Endometrial microvascular endothelial cells (primary cell): ENCODE measurements around the gene TMEM178B. TPM values are rescaled to one million over a fixed set of nuclear protein-coding genes. Genes with fewer than 3 reads are reported as not detected.
"Not testable (repeated sequence)": the region's sequence is repeated elsewhere in the genome, so short reads cannot be mapped to it uniquely, and the experiment has no call there.

Experiments used
- in situ Hi-C: cut with HindIII; loops from 2 replicates; pipeline ENCODE4 v1.10.0; 2017; ENCODE audit warnings: low sequenced_read_pairs, low pct_unique_long_range_greater_than_20kb; ENCODE audit errors: inconsistent ontology term
- total RNA-seq: library from RNA; depleted of rRNA; stranded (reverse); fragments of >200 nt; gene quantifications from one replicate; pipeline ENCODE4 v1.2.3, GENCODE V29; 2015; ENCODE audit errors: inconsistent ontology term

TMEM178B gene
- total RNA-seq, 1 donor from 2014 or later: 0.28 TPM

GRCh38 chr7:141166926-141167325 lies 93.1 kb downstream of the TMEM178B start:
- in situ Hi-C loops: no loop called here

DNA sequence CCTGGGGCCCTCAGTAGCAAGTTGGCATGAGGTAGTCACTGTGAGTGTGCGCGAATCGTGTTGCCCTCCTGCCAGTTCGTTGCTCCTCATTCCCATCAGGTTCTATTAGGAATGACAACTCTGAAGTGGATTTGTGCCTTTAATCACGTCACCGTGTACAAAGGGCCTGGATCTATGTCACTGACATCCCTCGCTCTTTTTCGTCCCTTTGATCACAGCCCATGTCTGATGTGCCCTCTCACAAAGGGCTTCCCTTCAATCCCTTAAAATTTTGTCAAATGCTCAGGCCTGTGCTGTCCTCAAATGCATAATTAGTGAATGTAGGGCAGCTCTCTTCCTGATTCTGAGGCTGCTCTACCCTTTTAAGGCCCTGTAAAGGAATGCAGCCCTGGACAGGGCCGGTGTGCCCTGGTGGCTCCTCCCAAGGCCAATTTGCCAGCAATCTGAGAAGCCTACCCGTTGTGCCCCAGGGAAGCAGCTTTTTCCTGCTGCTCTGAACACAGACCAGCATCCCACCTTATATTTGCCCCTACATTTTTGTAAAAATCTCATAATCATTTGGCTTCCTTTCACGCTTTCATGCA lies 93.6 kb downstream of the TMEM178B start:
- in situ Hi-C loops: no loop called here

DNA sequence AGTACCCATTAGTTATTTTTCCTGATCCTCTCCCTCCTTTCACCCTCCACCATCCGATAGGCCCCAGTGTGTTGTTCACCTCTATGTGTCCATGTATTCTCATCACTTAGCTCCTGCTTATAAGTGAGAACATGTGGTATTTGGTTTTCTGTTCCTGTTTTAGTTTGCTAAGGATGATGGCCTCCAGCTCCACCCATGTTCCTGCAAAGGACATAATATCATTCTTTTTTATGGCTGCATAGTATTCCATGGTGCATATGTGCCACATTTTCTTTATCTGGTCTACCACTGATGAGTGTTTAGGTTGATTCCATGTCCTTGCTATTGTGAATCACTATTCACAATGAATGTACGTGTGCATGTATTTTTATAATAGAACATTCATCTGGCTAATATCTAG lies 95.3 kb downstream of the TMEM178B start:
- in situ Hi-C loops: not testable (repeated sequence)

DNA sequence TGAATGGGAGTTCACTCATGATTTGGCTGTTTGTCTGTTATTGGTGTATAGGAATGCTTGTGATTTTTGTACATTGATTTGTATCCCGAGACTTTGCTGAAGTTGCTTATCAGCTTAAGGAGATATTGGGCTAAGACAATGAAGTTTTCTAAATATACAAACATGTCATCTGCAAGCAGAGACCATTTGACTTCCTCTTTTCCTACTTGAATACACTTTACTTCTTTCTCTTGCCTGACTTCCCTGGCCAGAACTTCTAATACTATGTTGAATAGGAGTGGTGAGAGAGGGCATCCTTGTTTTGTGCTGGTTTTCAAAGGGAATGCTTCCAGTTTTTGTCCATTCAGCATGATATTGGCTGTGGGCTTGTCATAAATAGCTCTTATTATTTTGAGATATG lies 101.9 kb downstream of the TMEM178B start:
- in situ Hi-C loops: not testable (repeated sequence)

DNA sequence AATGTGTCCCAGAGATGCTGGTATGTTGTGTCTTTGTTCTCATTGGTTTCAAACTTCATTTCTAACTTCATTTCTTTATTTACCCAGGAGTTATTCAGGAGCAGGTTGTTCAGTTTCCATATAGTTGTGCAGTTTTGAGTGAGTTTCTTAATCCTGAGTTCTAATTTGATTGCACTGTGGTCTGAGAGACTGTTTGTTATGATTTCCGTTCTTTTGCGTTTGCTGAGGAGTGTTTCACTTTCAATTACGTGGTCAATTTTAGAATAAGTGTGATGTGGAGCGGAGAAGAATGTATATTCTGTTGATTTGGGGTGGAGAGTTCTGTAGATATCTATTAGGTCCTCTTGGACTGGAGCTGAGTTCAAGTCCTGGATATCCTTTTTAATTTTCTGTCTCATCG lies 103.3 kb downstream of the TMEM178B start:
- in situ Hi-C loops: not testable (repeated sequence)

DNA sequence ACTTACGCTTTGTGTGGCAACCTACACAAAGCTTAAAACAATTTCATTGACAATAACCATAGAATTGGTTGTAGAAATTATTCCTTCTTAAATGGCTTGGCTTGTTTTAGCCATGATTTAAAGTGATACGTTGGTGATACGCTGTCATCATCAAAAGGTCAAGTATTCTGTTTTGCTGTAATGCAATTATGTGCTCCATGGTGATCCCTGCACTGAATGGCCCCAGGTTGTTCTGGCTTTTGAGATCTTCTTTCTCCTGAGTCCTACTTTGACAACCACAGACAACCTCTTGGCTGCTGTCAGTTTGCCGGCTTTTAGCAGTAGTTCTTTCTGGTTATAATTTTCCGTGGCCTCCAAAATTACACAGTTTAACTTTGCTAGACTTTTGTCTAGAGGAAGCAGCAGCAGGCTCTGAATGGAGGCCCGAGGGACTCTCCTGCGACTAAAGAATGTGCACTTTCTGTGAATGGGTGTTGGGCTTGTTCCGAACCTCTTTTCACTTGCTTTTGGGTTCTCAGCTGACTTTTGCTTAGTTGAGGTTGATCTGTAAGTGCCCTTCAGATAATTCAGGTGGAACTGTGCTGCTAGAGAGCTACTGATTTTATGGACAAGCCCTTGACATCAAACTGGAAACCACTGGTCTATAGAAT lies 104.7 kb downstream of the TMEM178B start:
- in situ Hi-C loops: no loop called here

- in situ Hi-C loops: no loop called here
Measured at GRCh38 chr7:141181812-141182211, 107.9 kb downstream of the TMEM178B start.

GRCh38 chr7:141184532-141185190 lies 110.8 kb downstream of the TMEM178B start:
- in situ Hi-C loops: no loop called here

DNA sequence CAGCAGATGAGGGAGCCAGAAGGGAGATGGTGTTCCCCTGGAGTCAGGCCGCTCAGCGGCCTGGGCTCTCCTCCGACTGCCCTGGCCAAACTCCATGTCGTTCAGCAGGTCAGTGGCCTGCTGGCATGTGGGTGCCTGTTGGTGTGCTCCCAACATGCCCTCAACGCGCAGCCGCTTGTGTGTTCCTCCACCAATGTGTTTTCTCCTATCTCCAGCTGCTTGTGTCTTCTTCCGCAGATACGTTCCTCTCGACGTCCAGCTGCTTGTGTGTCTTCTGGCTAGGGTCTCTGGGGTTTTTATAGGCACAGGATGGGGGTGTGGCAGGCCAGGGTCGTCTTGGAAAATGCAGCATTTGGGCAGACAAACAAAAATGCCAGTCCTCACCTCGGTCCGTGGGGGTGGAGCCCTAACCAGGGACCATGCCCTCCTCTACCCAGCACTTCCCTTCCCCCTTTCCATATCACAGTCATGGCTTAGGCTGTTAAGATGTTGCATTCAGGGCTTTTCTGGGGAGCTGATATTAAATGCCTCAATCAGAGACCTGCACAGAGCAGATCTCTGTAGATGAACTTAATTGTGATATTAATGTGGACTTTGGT lies 111.6 kb downstream of the TMEM178B start:
- in situ Hi-C loops: no loop called here

- in situ Hi-C loops: no loop called here
Measured at GRCh38 chr7:141189231-141189630, 115.4 kb downstream of the TMEM178B start.

DNA sequence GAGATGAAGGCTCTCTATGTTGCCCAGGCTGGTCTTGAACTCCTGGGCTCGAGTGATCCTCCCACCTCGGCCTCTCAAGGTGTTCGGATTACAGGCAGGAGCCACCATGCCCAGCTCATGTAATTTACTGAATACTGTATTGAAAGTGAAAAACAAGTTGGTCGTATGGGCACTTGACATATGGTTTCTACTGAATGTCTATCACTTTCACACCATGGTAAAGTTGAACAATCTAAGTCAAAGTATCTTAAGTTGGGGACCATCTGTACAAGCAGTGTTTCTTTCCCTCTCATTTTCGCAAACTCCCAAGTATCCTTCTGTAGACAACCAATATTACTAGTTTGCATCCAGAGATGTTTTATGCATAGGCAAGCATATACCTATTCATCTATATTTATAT lies 116.6 kb downstream of the TMEM178B start:
- in situ Hi-C loops: no loop called here

DNA sequence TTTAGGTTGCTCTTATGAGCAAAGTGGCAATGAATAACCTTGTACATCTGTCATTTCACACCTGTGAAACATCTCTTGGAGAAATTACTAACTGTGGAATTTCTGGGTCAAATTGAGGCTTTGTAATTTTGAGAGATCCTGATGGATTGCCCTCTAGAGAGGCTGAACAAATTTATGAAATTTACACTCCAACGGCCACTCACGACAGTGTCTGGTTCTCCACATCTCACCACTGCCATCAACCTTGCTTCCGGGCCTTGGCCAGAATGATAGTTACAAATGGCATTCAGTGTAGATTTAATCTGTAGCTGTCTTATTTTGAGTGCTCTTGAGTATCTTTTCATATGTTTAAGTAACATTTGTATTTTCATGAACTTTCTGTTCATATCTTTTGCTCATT lies 117.4 kb downstream of the TMEM178B start:
- in situ Hi-C loops: no loop called here

DNA sequence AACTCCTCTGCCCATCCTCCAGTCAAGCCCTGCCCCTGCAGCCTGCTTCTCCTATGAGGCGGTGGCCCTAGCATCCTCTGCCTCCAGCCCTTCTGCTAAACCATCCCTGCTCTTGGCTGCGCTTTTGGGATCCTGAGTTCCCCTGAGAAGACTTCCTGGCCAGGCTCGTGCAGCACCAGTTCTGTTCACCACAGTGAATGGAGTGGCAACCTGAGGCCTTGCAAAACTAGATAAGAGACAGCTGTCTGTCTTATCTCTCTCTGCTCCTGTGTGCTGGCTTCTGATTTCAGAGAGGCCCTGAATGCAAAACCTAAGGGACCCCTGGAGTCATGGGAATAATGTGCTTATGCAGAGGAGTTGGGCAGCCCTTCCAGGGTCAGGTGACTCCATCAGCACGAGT lies 119.2 kb downstream of the TMEM178B start:
- in situ Hi-C loops: no loop called here

DNA sequence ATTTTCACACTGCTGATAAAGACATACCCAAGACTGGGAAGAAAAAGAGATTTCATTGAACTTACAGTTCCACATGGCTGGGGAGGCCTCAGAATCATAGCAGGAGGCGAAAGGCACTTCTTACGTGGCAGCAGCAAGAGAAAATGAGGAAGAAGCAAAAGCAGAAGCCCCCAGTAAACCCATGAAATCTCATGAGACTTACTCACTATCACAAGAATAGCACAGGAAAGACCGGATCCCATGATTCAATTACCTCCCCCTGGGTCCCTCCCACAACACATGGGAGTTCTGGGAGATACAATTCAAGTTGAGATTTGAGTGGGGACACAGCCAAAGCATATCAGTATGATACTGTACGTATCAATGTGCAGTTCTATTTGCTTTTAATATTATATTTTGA lies 121.9 kb downstream of the TMEM178B start:
- in situ Hi-C loops: not testable (repeated sequence)

- in situ Hi-C loops: no loop called here
Measured at GRCh38 chr7:141198194-141198958, 124.5 kb downstream of the TMEM178B start.

- in situ Hi-C loops: no loop called here
Measured at GRCh38 chr7:141200191-141201108, 126.6 kb downstream of the TMEM178B start.

DNA sequence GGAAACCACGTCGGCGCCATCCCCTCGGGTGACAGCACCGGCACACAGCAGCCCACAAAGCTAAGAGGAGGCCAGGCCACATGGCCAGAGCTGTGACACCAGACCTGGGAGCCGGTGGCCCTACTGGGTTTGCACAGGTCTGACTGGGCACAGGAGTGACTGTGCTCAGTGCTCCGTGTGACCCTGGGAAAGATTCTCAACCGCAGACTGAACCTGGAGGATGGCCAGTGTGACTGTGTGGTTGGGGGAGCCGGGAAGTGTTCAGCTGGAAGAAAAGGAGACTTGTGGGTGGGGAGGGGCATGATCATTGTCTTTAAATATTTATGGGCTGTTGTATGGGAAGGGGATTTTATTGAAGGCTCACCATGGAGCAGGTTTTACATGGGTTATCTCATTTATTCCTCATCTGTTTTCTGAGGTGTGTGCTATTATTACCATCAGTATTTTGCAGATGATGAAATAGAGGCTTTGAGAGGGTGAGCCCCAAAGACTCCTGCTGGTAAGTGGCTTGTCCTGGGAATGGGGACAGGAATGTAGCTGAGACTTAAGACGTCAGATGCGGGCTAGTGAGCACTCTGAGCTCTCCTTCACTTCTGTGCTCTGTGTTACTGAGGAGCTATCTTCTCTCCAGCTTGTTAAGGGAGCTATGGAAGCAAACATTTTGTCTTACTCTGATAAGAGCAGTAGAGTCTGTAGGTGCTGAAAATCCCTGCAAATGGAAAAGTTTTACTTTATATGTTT lies 127.5 kb downstream of the TMEM178B start:
- in situ Hi-C loops: no loop called here

DNA sequence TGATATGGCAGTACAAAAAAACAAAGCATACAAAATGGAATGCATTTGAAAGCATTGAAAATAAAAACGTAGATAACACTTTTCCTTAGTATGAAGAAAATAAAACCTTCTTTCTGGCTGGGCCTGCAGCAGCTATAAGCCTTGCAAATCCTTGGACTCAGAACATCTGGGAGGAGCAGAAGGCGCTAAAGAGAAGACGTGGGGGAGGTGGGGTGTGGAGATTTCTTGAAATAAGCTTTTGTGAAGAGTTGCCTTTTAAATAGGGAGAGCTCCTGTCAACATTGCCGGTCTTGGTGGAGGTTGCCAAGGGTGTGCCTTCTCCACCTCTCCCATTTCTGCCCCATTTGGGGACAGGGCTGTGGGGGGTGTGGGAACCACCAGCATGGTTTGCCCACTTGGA lies 128.7 kb downstream of the TMEM178B start:
- in situ Hi-C loops: no loop called here
